Esophagus squamous epithelium (tissue), 4 donors: ENCODE data around the gene SAP30.

Experiments used
- POLR2A ChIP-seq, 4 donors: fragments of 450-650 bp; IDR thresholded peaks; one replicate each; pipeline ENCODE4 v1.6.1; 2017; ENCODE audit warnings: antibody characterized with exemption in 4 of 4, mild to moderate bottlenecking in 4 of 4, moderate library complexity in 3 of 4
- TF ChIP-seq, protein P1 (sequence below), 6 experiments: fragments of 450-650 bp in 4 of 6; fragments of 200-600 bp in 2 of 6; sonication (generic) in 2 of 6; IDR thresholded peaks; one replicate each; pipeline ENCODE4 v1.5.1; 2016 to 2019; ENCODE audit warnings: antibody characterized with exemption in 6 of 6, mild to moderate bottlenecking in 4 of 6, moderate library complexity in 4 of 6

DNA sequence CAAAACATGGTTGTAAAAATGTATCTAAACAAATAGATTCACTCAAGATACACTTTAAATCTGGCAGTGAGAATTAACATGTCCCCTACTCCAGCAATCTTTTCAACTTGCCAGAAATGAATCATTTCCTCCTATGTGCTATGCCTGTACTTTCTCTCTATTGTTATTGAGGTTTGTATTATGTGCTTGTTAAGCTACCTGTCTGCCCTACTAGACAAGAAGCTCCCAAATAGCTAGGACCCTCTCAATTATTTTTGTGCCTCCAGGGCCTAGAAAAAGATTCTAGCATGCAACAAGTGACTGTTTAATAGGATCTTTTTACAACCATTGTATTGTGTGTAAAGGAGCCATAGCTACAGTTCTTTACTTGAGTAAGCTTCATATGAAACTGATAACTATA, 3.5 kb upstream of the SAP30 start:
- TF ChIP-seq, protein P1, sequence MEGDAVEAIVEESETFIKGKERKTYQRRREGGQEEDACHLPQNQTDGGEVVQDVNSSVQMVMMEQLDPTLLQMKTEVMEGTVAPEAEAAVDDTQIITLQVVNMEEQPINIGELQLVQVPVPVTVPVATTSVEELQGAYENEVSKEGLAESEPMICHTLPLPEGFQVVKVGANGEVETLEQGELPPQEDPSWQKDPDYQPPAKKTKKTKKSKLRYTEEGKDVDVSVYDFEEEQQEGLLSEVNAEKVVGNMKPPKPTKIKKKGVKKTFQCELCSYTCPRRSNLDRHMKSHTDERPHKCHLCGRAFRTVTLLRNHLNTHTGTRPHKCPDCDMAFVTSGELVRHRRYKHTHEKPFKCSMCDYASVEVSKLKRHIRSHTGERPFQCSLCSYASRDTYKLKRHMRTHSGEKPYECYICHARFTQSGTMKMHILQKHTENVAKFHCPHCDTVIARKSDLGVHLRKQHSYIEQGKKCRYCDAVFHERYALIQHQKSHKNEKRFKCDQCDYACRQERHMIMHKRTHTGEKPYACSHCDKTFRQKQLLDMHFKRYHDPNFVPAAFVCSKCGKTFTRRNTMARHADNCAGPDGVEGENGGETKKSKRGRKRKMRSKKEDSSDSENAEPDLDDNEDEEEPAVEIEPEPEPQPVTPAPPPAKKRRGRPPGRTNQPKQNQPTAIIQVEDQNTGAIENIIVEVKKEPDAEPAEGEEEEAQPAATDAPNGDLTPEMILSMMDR (IDR thresholded peaks at IDR 0.05) = no peak
- TF ChIP-seq POLR2A (IDR thresholded peaks at IDR 0.05) = no peak
